DND-41 (cell line): ENCODE results near the gene ARHGEF4.

Experiments used
- ATAC-seq: fragments of 200-7000 bp; cut with Tn5 transposase; 3 replicates; pipeline ENCODE4 v1.9.1; 2021; ENCODE audit warnings: low read depth; ENCODE audit not compliant: insufficient read depth
- DNase-seq: peaks from one replicate; pipeline ENCODE4 v3.0.0-alpha.2; 2020
- H2AFZ ChIP-seq: 2 replicates; pipeline ENCODE4 v1.6.0; 2012; ENCODE audit warnings: low read depth, low read length
- H3K27ac ChIP-seq: 2 replicates; pipeline ENCODE4 v1.5.1; 2012; ENCODE audit warnings: low read length, inconsistent platforms
- H3K27me3 ChIP-seq: fragments of 200-600 bp; sonication (generic); 2 replicates; pipeline ENCODE4 v1.6.0; 2012; ENCODE audit warnings: low read length, mild to moderate bottlenecking, inconsistent platforms; ENCODE audit not compliant: insufficient read depth, poor library complexity
- H3K36me3 ChIP-seq: 2 replicates; pipeline ENCODE4 v1.5.1; 2012; ENCODE audit warnings: low read length, inconsistent platforms; ENCODE audit not compliant: insufficient read depth
- H3K4me1 ChIP-seq: 2 replicates; pipeline ENCODE4 v1.5.1; 2012; ENCODE audit warnings: mild to moderate bottlenecking, low read length; ENCODE audit not compliant: insufficient read depth
- H3K4me2 ChIP-seq: 2 replicates; pipeline ENCODE4 v1.6.0; 2012; ENCODE audit warnings: mild to moderate bottlenecking, moderate library complexity, low read length, inconsistent platforms; ENCODE audit not compliant: insufficient read depth
- H3K4me3 ChIP-seq, 2 experiments: fragments of 200-600 bp in 1 of 2; shearing (Covaris generic) in 1 of 2; 2 replicates each; pipeline ENCODE4 v1.5.1; 2012 to 2016; ENCODE audit warnings: inconsistent platforms in 2 of 2, low read length in 2 of 2, mild to moderate bottlenecking in 2 of 2, low read depth in 1 of 2, moderate library complexity in 1 of 2
- H3K79me2 ChIP-seq: 2 replicates; pipeline ENCODE4 v1.6.0; 2012; ENCODE audit warnings: low read length, inconsistent platforms; ENCODE audit not compliant: insufficient read depth
- H3K9ac ChIP-seq: 2 replicates; pipeline ENCODE4 v1.6.0; 2012; ENCODE audit warnings: low read depth, mild to moderate bottlenecking, inconsistent platforms, low read length, moderate library complexity
- H3K9me3 ChIP-seq: 2 replicates; pipeline ENCODE4 v1.5.1; 2012; ENCODE audit warnings: low read length, moderate library complexity, mild to moderate bottlenecking, inconsistent platforms; ENCODE audit not compliant: insufficient read depth, severe bottlenecking
- H4K20me1 ChIP-seq: 2 replicates; pipeline ENCODE4 v1.6.0; 2012; ENCODE audit warnings: low read length; ENCODE audit not compliant: insufficient read depth
- CTCF ChIP-seq: IDR thresholded peaks from 2 replicates; pipeline ENCODE4 v1.5.1; 2012; ENCODE audit warnings: borderline replicate concordance, low read length, moderate library complexity, mild to moderate bottlenecking; ENCODE audit not compliant: poor library complexity, severe bottlenecking; ENCODE audit errors: extremely low read depth
- EZH2 ChIP-seq: IDR thresholded peaks from 3 replicates; pipeline ENCODE4 v1.6.1; 2012; ENCODE audit warnings: borderline replicate concordance, low read depth, mild to moderate bottlenecking, moderate library complexity, low read length, inconsistent platforms; ENCODE audit not compliant: severe bottlenecking

The ARHGEF4 gene

GRCh38 chr2:131050896-131051295 is 214.2 kb downstream of the ARHGEF4 start:
- ATAC-seq: no peak
- no peak overlapping the region for H3K27ac ChIP-seq
- H3K27me3 ChIP-seq: no peaks in the 10 kb centered on the region
- H3K4me2 ChIP-seq: no peak overlapping the region
- H3K9ac ChIP-seq: no peak overlapping the region
- H3K4me1 ChIP-seq: no peaks in the 10 kb centered on the region
- H3K79me2 ChIP-seq: peaks cover 26% of the 10 kb centered on the region
- TF ChIP-seq EZH2: no peak
- TF ChIP-seq CTCF: no peak
- no peak for DNase-seq
- no peaks in the 10 kb centered on the region for H3K9me3 ChIP-seq
- H4K20me1 ChIP-seq: peaks cover 61% of the 10 kb centered on the region
- H3K36me3 ChIP-seq: peaks cover 90% of the 10 kb centered on the region
- H3K4me3 ChIP-seq: no peak overlapping the region
- no peak overlapping the region for H2AFZ ChIP-seq

- TF ChIP-seq EZH2: no peak
- no peak for TF ChIP-seq CTCF
- Histone ChIP-seq H3K9ac (no peak overlapping the region), H3K9me3 (no peaks in the 10 kb centered on the region), H3K4me3 (no peak overlapping the region), H3K27ac (no peak overlapping the region), H3K27me3 (no peaks in the 10 kb centered on the region), H4K20me1 (peaks cover 66% of the 10 kb centered on the region), H3K4me2 (no peak overlapping the region), H3K79me2 (peaks cover 44% of the 10 kb centered on the region), H2AFZ (no peak overlapping the region), H3K36me3 (peaks cover 96% of the 10 kb centered on the region), H3K4me1 (no peaks in the 10 kb centered on the region)
- no peak for DNase-seq
- no peak for ATAC-seq
Observed at GRCh38 chr2:131052741-131053263, 216.1 kb downstream of the ARHGEF4 start.

- H3K9ac ChIP-seq: no peak overlapping the region
- H3K9me3 ChIP-seq: no peaks in the 10 kb centered on the region
- no peak for DNase-seq
- no peak for TF ChIP-seq EZH2
- no peak for TF ChIP-seq CTCF
- H3K4me3 ChIP-seq: no peak overlapping the region
- no peak overlapping the region for H3K4me2 ChIP-seq
- peaks cover 96% of the 10 kb centered on the region for H3K36me3 ChIP-seq
- H3K27me3 ChIP-seq: no peaks in the 10 kb centered on the region
- peaks cover 61% of the 10 kb centered on the region for H3K79me2 ChIP-seq
- no peak overlapping the region for H3K27ac ChIP-seq
- no peak for ATAC-seq
- H3K4me1 ChIP-seq: no peaks in the 10 kb centered on the region
- peaks cover 66% of the 10 kb centered on the region for H4K20me1 ChIP-seq
- no peak overlapping the region for H2AFZ ChIP-seq
Observed at GRCh38 chr2:131054488-131054887, 217.8 kb downstream of the ARHGEF4 start.
